Trophoblast cell (in vitro differentiated cells and primary cell): ENCODE results near the gene TUBB.

ENCODE experiments used
- DNase-seq, 2 donors: peaks; one replicate each; pipeline ENCODE4 v3.0.0-alpha.2; 2016
- H2AFZ ChIP-seq: 2 replicates; pipeline ENCODE4 v1.6.1; 2013; ENCODE audit warnings: low read length, moderate library complexity, mild to moderate bottlenecking; ENCODE audit not compliant: insufficient read depth, poor library complexity
- H2AK5ac ChIP-seq: 2 replicates; pipeline ENCODE4 v1.6.1; 2013; ENCODE audit warnings: mild to moderate bottlenecking, low read length
- H2BK120ac ChIP-seq: 2 replicates; pipeline ENCODE4 v1.6.1; 2013; ENCODE audit warnings: low read length, mild to moderate bottlenecking, moderate library complexity; ENCODE audit not compliant: insufficient read depth, poor library complexity
- H2BK12ac ChIP-seq: 2 replicates; pipeline ENCODE4 v1.6.1; 2013; ENCODE audit warnings: mild to moderate bottlenecking, low read length, moderate library complexity
- H2BK5ac ChIP-seq: 2 replicates; pipeline ENCODE4 v1.6.1; 2013; ENCODE audit warnings: low read length, low read depth, moderate library complexity, mild to moderate bottlenecking; ENCODE audit not compliant: poor library complexity
- H3K14ac ChIP-seq: 2 replicates; pipeline ENCODE4 v1.6.1; 2013; ENCODE audit warnings: mild to moderate bottlenecking, low read length
- H3K18ac ChIP-seq: 2 replicates; pipeline ENCODE4 v1.6.1; 2013; ENCODE audit warnings: mild to moderate bottlenecking, low read length
- H3K23ac ChIP-seq: 2 replicates; pipeline ENCODE4 v1.6.1; 2013; ENCODE audit warnings: low read length
- H3K27ac ChIP-seq: 2 replicates; pipeline ENCODE4 v1.5.1; 2013; ENCODE audit warnings: low read depth, mild to moderate bottlenecking, inconsistent platforms, low read length, moderate library complexity
- H3K27me3 ChIP-seq: 2 replicates; pipeline ENCODE4 v1.6.1; 2013; ENCODE audit warnings: inconsistent platforms, mild to moderate bottlenecking, low read length, moderate library complexity; ENCODE audit not compliant: insufficient read depth
- H3K36me3 ChIP-seq, 2 experiments: 1 replicate in 1 of 2; 2 replicates in 1 of 2; pipeline ENCODE4 v1.6.1; 2013; ENCODE audit warnings: low read length in 2 of 2, mild to moderate bottlenecking in 2 of 2, moderate library complexity in 1 of 2; ENCODE audit not compliant: insufficient read depth in 2 of 2, control insufficient read depth in 1 of 2
- H3K4ac ChIP-seq: 2 replicates; pipeline ENCODE4 v1.6.1; 2013; ENCODE audit warnings: low read depth, mild to moderate bottlenecking, low read length, moderate library complexity
- H3K4me1 ChIP-seq, 2 experiments: 1 replicate in 1 of 2; 2 replicates in 1 of 2; pipeline ENCODE4 v1.6.1; 2013; ENCODE audit warnings: low read length in 2 of 2, mild to moderate bottlenecking in 2 of 2, moderate library complexity in 1 of 2; ENCODE audit not compliant: insufficient read depth in 2 of 2, control insufficient read depth in 1 of 2
- H3K4me2 ChIP-seq: 2 replicates; pipeline ENCODE4 v1.6.1; 2013; ENCODE audit warnings: inconsistent platforms, mild to moderate bottlenecking, low read length, moderate library complexity
- H3K4me3 ChIP-seq: 2 replicates; pipeline ENCODE4 v1.5.1; 2013; ENCODE audit warnings: mild to moderate bottlenecking, low read depth, low read length, inconsistent platforms
- H3K79me1 ChIP-seq: one replicate; pipeline ENCODE4 v1.6.1; 2013; ENCODE audit warnings: low read length
- H3K79me2 ChIP-seq: 2 replicates; pipeline ENCODE4 v1.6.1; 2013; ENCODE audit warnings: low read length, mild to moderate bottlenecking; ENCODE audit not compliant: control insufficient read depth, insufficient read depth, poor library complexity
- H3K9ac ChIP-seq: 2 replicates; pipeline ENCODE4 v1.6.1; 2013; ENCODE audit warnings: mild to moderate bottlenecking, low read length
- H3K9me3 ChIP-seq: 2 replicates; pipeline ENCODE4 v1.6.1; 2013; ENCODE audit warnings: low read depth, mild to moderate bottlenecking, control low read depth, inconsistent platforms, low read length; ENCODE audit not compliant: insufficient read depth
- H4K12ac ChIP-seq: 2 replicates; pipeline ENCODE4 v1.6.1; 2013; ENCODE audit warnings: low read depth, mild to moderate bottlenecking, low read length, moderate library complexity
- H4K8ac ChIP-seq: 2 replicates; pipeline ENCODE4 v1.6.1; 2013; ENCODE audit warnings: low read depth, mild to moderate bottlenecking, low read length, moderate library complexity
- H4K91ac ChIP-seq: one replicate; pipeline ENCODE4 v1.6.1; 2013; ENCODE audit warnings: low read depth, mild to moderate bottlenecking, low read length, moderate library complexity
- WGBS: extraction: QIAGEN DNeasy Blood & Tissue Kit; methylation state at CpG from one replicate; pipeline ENCODE4 v1.1.7; 2013; ENCODE audit warnings: missing lambda C conversion rate; ENCODE audit not compliant: insufficient read length, insufficient coverage; ENCODE audit errors: extremely low coverage; 5-methylcytosine and 5-hydroxymethylcytosine counted together

The TUBB gene

DNA sequence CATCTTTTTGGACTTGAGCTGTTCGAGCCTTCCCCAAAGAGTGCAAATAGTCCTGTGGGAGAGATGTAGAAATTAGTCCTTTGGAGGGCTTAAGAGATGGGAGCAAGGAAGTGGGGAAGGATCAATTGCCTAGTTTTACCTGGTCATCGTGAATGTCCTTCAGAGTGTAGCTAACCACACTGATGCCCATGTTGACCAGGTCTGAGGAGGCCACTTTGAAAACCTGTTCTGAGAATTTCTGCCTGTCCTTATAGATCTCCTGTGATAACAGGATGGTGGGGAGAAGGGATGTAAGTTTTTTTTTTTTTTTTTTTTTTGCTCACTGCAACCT is 20.4 kb downstream of the TUBB start:
- WGBS, result no CpG with 5 or more reads among the region's 2 CpGs
- no peak overlapping the region for H3K4ac ChIP-seq
- no peak overlapping the region for H2BK120ac ChIP-seq
- peaks cover 35% of the 10 kb centered on the region for H3K79me1 ChIP-seq
- H4K8ac ChIP-seq, result no peak overlapping the region
- no peak overlapping the region for H3K4me3 ChIP-seq
- no peak overlapping the region for H3K14ac ChIP-seq
- DNase-seq, result no peak
- H2BK12ac ChIP-seq, result peak overlapping the region; percentile 34
- H3K4me2 ChIP-seq, result no peak overlapping the region
- no peak overlapping the region for H3K27ac ChIP-seq
- H2BK5ac ChIP-seq, result no peak overlapping the region
- H3K18ac ChIP-seq, result no peak overlapping the region
- H3K79me2 ChIP-seq, result peaks cover 20% of the 10 kb centered on the region
- no peak overlapping the region for H3K9ac ChIP-seq
- no peaks in the 10 kb centered on the region for H3K27me3 ChIP-seq
- peaks cover 11 to 16% of the 10 kb centered on the region in 2 experiments for H3K4me1 ChIP-seq
- no peak overlapping the region for H2AK5ac ChIP-seq
- H4K91ac ChIP-seq, result no peak overlapping the region
- H4K12ac ChIP-seq, result no peak overlapping the region
- H3K36me3 ChIP-seq, result peaks cover 34% of the 10 kb centered on the region in 2 experiments
- no peak overlapping the region for H3K23ac ChIP-seq
- no peak overlapping the region for H2AFZ ChIP-seq
- H3K9me3 ChIP-seq, result no peaks in the 10 kb centered on the region

DNA sequence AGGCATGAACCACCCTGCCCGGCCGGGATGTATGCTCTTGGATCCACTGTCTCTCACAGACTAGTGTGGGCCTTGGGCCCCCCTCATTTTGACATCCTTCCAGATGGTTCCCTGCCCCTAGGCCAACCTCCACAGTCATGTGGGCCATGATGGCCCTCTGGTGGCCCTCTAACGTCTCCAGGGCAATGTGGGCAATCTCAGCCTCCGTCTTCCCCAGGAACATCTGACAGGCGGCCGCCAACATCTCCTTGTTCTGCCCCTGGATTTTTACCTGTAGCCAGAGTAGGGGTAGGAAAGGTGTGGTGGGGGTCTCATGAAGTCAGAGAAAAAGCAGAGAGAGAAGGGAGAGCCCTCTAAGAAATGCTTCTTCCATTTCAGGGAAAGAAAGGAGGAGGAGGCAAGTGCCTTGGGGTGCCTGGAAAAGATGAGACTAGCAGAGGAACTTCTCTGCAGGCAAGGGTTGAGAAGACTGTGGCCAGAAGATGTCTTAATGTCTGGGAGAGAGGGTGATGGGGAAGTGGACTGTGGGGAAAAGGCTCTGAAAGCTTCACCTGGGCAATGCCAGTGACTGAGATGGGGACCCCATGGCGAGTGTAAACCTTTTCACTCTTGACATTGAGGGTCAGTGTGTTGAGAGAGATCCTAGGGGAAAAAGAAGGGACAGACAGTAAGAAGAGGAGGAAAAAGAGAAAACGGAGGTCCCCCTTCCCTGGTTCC is 21.1 kb downstream of the TUBB start:
- Histone ChIP-seq H3K79me2 (peaks cover 20% of the 10 kb centered on the region), H2BK12ac (peak overlapping the region; percentile 85), H3K4me3 (no peak overlapping the region), H2AK5ac (peak overlapping the region; percentile 81), H3K27me3 (no peaks in the 10 kb centered on the region), H3K4ac (no peak overlapping the region), H3K27ac (no peak overlapping the region), H3K9ac (no peak overlapping the region), H3K4me2 (peak overlapping the region; percentile 67), H4K12ac (peak overlapping the region; percentile 76), H3K9me3 (no peaks in the 10 kb centered on the region), H2BK5ac (peak overlapping the region; percentile 60), H2BK120ac (peak overlapping the region; percentile 88), H4K8ac (no peak overlapping the region), H2AFZ (no peak overlapping the region), H3K18ac (peak overlapping the region; percentile 94), H3K4me1 (peaks cover 11 to 16% of the 10 kb centered on the region in 2 experiments), H3K23ac (no peak overlapping the region), H3K14ac (peak overlapping the region; percentile 96), H4K91ac (peak overlapping the region; percentile 95), H3K36me3 (peaks cover 28% of the 10 kb centered on the region in 2 experiments), H3K79me1 (peaks cover 35% of the 10 kb centered on the region)
- no peak for DNase-seq
- no CpG with 5 or more reads among the region's 8 CpGs for WGBS

DNA sequence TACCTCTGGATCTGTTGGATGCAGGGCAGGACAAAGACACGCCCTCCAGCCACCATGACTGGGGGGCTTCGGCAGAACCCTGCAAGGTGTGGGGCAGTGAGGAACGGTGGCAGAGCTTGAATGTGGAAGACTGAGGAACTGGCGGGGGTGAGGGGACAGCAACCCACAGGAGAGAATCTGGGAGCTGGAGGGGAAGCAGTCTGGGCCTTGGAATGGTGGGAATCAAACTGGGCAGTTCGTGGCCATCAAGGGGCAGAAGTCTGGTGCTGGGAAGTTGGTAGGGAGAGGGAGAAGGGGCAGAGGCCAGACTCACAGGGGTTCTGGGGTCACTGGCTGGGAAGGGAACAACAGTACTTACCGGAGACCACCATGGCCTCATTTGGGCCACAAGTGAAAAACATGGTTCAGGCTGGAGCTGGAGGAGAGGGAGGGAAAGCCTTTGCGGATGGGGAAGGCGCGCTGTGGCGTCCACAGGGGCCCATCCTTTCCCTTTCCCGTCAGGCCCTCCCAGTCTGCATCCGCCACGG is 21.7 kb downstream of the TUBB start:
- Histone ChIP-seq H4K91ac (peak overlapping the region; percentile 95), H4K8ac (peak overlapping the region; percentile 80), H3K4me3 (peak overlapping the region; percentile 83), H3K9me3 (no peaks in the 10 kb centered on the region), H2BK120ac (peak overlapping the region; percentile 88), H3K79me1 (peaks cover 35% of the 10 kb centered on the region), H3K79me2 (peaks cover 20% of the 10 kb centered on the region), H3K27me3 (no peaks in the 10 kb centered on the region), H3K4me2 (peak overlapping the region; percentile 67), H2BK12ac (peak overlapping the region; percentile 85), H4K12ac (peak overlapping the region; percentile 76), H3K14ac (peak overlapping the region; percentile 96), H2BK5ac (peak overlapping the region; percentile 60), H3K23ac (no peak overlapping the region), H3K4ac (peak overlapping the region; percentile 87), H2AFZ (peak overlapping the region; percentile 49), H3K18ac (peak overlapping the region; percentile 94), H2AK5ac (peak overlapping the region; percentile 81), H3K36me3 (peaks cover 27% of the 10 kb centered on the region in 2 experiments), H3K27ac (peak overlapping the region; percentile 92), H3K9ac (peak overlapping the region; percentile 44), H3K4me1 (peaks cover 11 to 16% of the 10 kb centered on the region in 2 experiments)
- no CpG with 5 or more reads among the region's 13 CpGs for WGBS
- DNase-seq, result no peak

DNA sequence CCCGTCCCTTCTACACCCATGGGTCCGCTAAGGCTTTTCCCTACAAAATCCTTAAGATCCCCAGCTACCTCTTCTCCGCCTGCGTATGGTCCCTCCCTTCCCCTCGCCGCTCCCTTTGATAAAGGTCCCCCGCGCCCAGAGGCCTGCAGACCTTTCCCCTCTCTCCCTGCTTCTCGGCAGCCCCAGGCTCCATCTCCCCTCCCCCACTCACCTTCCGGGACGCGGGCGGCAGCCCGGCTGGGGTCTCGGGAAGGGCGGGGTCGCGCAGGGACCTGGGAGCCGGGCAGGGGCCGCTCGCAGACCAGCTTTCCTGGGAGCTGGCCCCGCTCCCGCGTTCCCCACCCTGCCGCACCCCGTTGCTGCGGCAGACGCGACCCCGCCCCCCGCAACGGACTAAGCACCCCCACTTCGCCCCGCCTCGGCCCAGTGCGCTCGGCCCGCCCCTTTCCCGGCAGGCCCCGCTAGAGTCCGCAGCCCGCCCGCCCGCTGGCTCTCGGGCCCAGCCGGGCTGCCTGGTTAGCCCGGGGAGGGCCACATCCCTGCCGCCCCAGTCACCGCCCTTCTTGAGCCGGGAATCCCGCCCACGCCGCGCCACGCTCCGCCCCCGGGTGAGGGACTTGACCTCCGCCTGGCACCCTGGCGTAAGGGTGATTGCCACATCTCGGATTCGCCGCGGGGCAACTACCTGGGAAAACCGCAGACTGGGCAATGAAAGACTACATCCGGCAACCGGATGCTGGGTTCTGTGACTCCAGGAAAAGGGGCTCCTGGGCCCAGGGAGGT is 22.4 kb downstream of the TUBB start, which contains the start of gene FLOT1:
Gene FLOT1 (minus strand): TSS at position 372 of the 783 bp plus-strand sequence. CDS start 498 bp downstream, outside the sequence.
- Histone ChIP-seq H3K79me1 (peaks cover 35% of the 10 kb centered on the region), H3K14ac (peak within 1 kb of the TSS; percentile 96), H2BK12ac (peak within 1 kb of the TSS; percentile 85), H2BK5ac (peak within 1 kb of the TSS; percentile 93), H2AFZ (peak within 1 kb of the TSS; percentile 49), H2BK120ac (peak within 1 kb of the TSS; percentile 88), H3K4me1 (peaks cover 11 to 12% of the 10 kb centered on the region in 2 experiments), H4K8ac (peak within 1 kb of the TSS; percentile 85), H3K79me2 (peaks cover 20% of the 10 kb centered on the region), H3K9ac (peak within 1 kb of the TSS; percentile 97), H3K23ac (no peak within 1 kb of the TSS), H3K4me3 (peak within 1 kb of the TSS; percentile 83), H3K36me3 (peaks cover 23 to 24% of the 10 kb centered on the region in 2 experiments), H3K4ac (peak within 1 kb of the TSS; percentile 91), H3K27ac (peak within 1 kb of the TSS; percentile 92), H3K27me3 (no peaks in the 10 kb centered on the region), H3K18ac (peak within 1 kb of the TSS; percentile 94), H3K4me2 (peak within 1 kb of the TSS; percentile 67), H4K12ac (peak within 1 kb of the TSS; percentile 76), H3K9me3 (no peaks in the 10 kb centered on the region), H2AK5ac (peak within 1 kb of the TSS; percentile 81), H4K91ac (peak within 1 kb of the TSS; percentile 95)
- peak; percentile 99 to 100 for DNase-seq
- WGBS, result no CpG with 5 or more reads among the region's 66 CpGs
